SK-N-SH treated with all-trans-retinoic acid at 6 μM for 48 hours (cell line): ENCODE results near the gene AGPAT4.

Source experiments
- ARNTL ChIP-seq: fragments of 450-650 bp; formaldehyde crosslinking; IDR thresholded peaks from 2 replicates; pipeline ENCODE4 v1.5.0; 2020; ENCODE audit warnings: low read depth, mild to moderate bottlenecking, moderate library complexity, borderline replicate concordance
- CSDC2 ChIP-seq: fragments of 250-450 bp; sonication (Bioruptor Pico); IDR thresholded peaks from 2 replicates; pipeline ENCODE4 v1.5.0; 2020; ENCODE audit warnings: mild to moderate bottlenecking, moderate library complexity
- GLIS3 ChIP-seq: fragments of 250-450 bp; sonication (Bioruptor Pico); IDR thresholded peaks from 2 replicates; pipeline ENCODE4 v1.5.0; 2020; ENCODE audit warnings: mild to moderate bottlenecking, moderate library complexity
- ISL1 ChIP-seq: fragments of 250-450 bp; sonication (Bioruptor Pico); IDR thresholded peaks from 2 replicates; pipeline ENCODE4 v2.1.2; 2022; ENCODE audit warnings: mild to moderate bottlenecking, moderate library complexity
- OSR1 ChIP-seq: fragments of 250-450 bp; sonication (Bioruptor Pico); IDR thresholded peaks from 2 replicates; pipeline ENCODE4 v1.8.0; 2022; ENCODE audit warnings: moderate library complexity, mild to moderate bottlenecking, inconsistent platforms
- PATZ1 ChIP-seq: fragments of 250-450 bp; sonication (Bioruptor Pico); IDR thresholded peaks from 2 replicates; pipeline ENCODE4 v1.8.0; 2020; ENCODE audit warnings: mild to moderate bottlenecking, moderate library complexity, borderline replicate concordance
- RARB ChIP-seq: fragments of 250-450 bp; sonication (Bioruptor Pico); IDR thresholded peaks from 2 replicates; pipeline ENCODE4 v1.8.0; 2021; ENCODE audit warnings: mild to moderate bottlenecking, moderate library complexity
- ZC3H10 ChIP-seq: fragments of 250-450 bp; sonication (Bioruptor Pico); IDR thresholded peaks from 2 replicates; pipeline ENCODE4 v1.5.1; 2021; ENCODE audit warnings: mild to moderate bottlenecking, moderate library complexity
- ZFP3 ChIP-seq: fragments of 250-450 bp; sonication (Bioruptor Pico); IDR thresholded peaks from 2 replicates; pipeline ENCODE4 v1.5.0; 2020; ENCODE audit warnings: mild to moderate bottlenecking, moderate library complexity
- ZNF70 ChIP-seq: fragments of 450-650 bp; formaldehyde crosslinking; IDR thresholded peaks from 2 replicates; pipeline ENCODE4 v1.5.0; 2020; ENCODE audit warnings: mild to moderate bottlenecking, moderate library complexity
- TF ChIP-seq, protein P1 (sequence below): fragments of 250-450 bp; sonication (Bioruptor Pico); IDR thresholded peaks from 2 replicates; pipeline ENCODE4 v1.5.1; 2020; ENCODE audit warnings: low read depth, mild to moderate bottlenecking, moderate library complexity

DNA sequence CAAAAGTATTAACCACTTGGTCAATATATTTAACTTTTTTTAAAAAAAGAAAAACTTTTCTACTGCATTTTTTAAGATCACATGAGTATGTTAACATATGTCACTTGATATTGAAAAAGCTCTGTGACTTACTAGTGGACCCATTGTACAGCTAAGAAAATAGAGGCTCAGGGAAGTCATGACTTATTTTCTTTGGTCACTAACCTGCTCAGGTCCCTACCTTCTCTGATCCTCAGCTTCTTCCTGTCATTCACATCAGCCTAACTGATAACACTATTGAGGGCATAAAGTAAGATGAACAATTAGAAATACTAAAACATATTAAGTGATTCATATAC is 19.8 kb downstream of the AGPAT4 start:
- TF ChIP-seq, protein P1, sequence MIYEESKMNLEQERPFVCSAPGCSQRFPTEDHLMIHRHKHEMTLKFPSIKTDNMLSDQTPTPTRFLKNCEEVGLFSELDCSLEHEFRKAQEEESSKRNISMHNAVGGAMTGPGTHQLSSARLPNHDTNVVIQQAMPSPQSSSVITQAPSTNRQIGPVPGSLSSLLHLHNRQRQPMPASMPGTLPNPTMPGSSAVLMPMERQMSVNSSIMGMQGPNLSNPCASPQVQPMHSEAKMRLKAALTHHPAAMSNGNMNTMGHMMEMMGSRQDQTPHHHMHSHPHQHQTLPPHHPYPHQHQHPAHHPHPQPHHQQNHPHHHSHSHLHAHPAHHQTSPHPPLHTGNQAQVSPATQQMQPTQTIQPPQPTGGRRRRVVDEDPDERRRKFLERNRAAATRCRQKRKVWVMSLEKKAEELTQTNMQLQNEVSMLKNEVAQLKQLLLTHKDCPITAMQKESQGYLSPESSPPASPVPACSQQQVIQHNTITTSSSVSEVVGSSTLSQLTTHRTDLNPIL: no peak
- no peak for TF ChIP-seq ARNTL (CRISPR knock-in tag)
- no peak for TF ChIP-seq ISL1 (CRISPR knock-in tag)
- no peak for TF ChIP-seq RARB (CRISPR knock-in tag)
- no peak for TF ChIP-seq ZC3H10 (CRISPR knock-in tag)
- no peak for TF ChIP-seq ZNF70 (CRISPR knock-in tag)
- no peak for TF ChIP-seq GLIS3
- TF ChIP-seq OSR1 (CRISPR knock-in tag): no peak
- no peak for TF ChIP-seq CSDC2 (CRISPR knock-in tag)
- TF ChIP-seq ZFP3: no peak
- no peak for TF ChIP-seq PATZ1 (CRISPR knock-in tag)
